ENCODE results near the gene SIPA1L2. TPM values are rescaled to one million over a fixed set of nuclear protein-coding genes. Genes with fewer than 3 reads are reported as not detected.

The SIPA1L2 gene
- total and polyA plus RNA-seq, 2 of the 4 experiments (the other 2 are of a cell fraction), result 7.1 to 13.4 TPM

- Histone ChIP-seq H2BK5ac (ENCODE audit: low read depth, low read length, poor library complexity, severe bottlenecking) (no peak overlapping the region), H3K18ac (ENCODE audit: low read depth, low read length) (no peak overlapping the region), H3K4me2 (ENCODE audit: low read depth, low read length) (no peak overlapping the region), H3K27ac (ENCODE audit: insufficient read depth, low read length) (no peak overlapping the region), H3K4me1 (ENCODE audit: control insufficient read depth, insufficient read depth, low read length) (no peaks in the 10 kb centered on the region), H3K4ac (ENCODE audit: low read depth, low read length) (no peak overlapping the region), H4K5ac (ENCODE audit: low read depth, low read length) (no peak overlapping the region), H3K36me3 (ENCODE audit: control insufficient read depth, insufficient read depth, low read length) (no peaks in the 10 kb centered on the region), H3K23ac (ENCODE audit: low read depth, low read length) (no peak overlapping the region), H4K8ac (ENCODE audit: low read depth in 2 of 2, low read length in 2 of 2) (no peak overlapping the region), H3K79me1 (ENCODE audit: low read depth in 1 of 2, low read length in 2 of 2) (no peaks in the 10 kb centered on the region), H3K4me3 (ENCODE audit: insufficient read depth, low read depth, low read length) (no peak overlapping the region), H4K20me1 (ENCODE audit: insufficient read depth, low read length) (no peaks in the 10 kb centered on the region), H2BK120ac (ENCODE audit: low read depth, low read length) (no peak overlapping the region), H4K91ac (ENCODE audit: insufficient read depth, low read depth, low read length) (no peak overlapping the region), H2BK20ac (ENCODE audit: low read depth, low read length) (no peak overlapping the region), H2BK15ac (ENCODE audit: low read depth, low read length) (no peak overlapping the region), H3K56ac (ENCODE audit: extremely low read depth, insufficient read depth, low read length) (no peak overlapping the region), H3K9me1 (ENCODE audit: insufficient read depth, low read length) (no peaks in the 10 kb centered on the region), H2AK5ac (ENCODE audit: low read depth, low read length) (no peak overlapping the region), H3K9me3 (ENCODE audit: control insufficient read depth, insufficient read depth, low read length) (no peaks in the 10 kb centered on the region), H3K9ac (ENCODE audit: low read depth, low read length) (no peak overlapping the region), H2AFZ (replicated peaks; ENCODE audit: low read length, poor library complexity) (no peak overlapping the region), H2AK9ac (replicated peaks; ENCODE audit: low read depth, low read length, poor library complexity) (no peak overlapping the region), H3K14ac (replicated peaks; ENCODE audit: low read depth, low read length) (no peak overlapping the region), H3K27me3 (ENCODE audit: control insufficient read depth, insufficient read depth, low read length) (no peaks in the 10 kb centered on the region; the same call in 1 of the 2 replicates)
- no peak for DNase-seq
- intact Hi-C loops (cut with micrococcal nuclease) (no loop called here), in situ Hi-C loops (cut with MboI; ENCODE audit: low sequenced_read_pairs) (loop anchor here (25.0 kb wide), 1 partner anchor 486 kb away; no protein-coding TSS in a partner anchor), dilution Hi-C loops (cut with HindIII; ENCODE audit: low sequenced_read_pairs, unreplicated experiment) (no loop called here)
- ATAC-seq (ENCODE audit: low read depth), result no peak
- CTCF ChIA-PET, result no interaction called here
- BruUV-seq (replicated peaks), result no TSS peak
- POLR2A ChIA-PET (ENCODE audit: unreplicated experiment), result no interaction called here
- TF ChIP-seq SMC3 (IDR thresholded peaks at IDR 0.05; ENCODE audit: low read depth, low read length), result no peak
- TF ChIP-seq POLR2A (IDR thresholded peaks at IDR 0.05; ENCODE audit: low read depth, low read length), result no peak
- TF ChIP-seq CHD1 (IDR thresholded peaks at IDR 0.05; ENCODE audit: low read depth, low read length), result no peak
- no peak for TF ChIP-seq RFX5 (IDR thresholded peaks at IDR 0.05; ENCODE audit: low read depth, low read length)
- TF ChIP-seq FOS (IDR thresholded peaks at IDR 0.05; ENCODE audit: low read depth, low read length), result no peak
- TF ChIP-seq BHLHE40 (IDR thresholded peaks at IDR 0.05; ENCODE audit: low read depth, low read length), result no peak
- WGBS, 2 experiments (ENCODE audit: extremely low coverage in 2 of 2, insufficient read length in 1 of 2), result no CpG with 5 or more reads among the region's 3 CpGs
These were observed 18.4 kb upstream of the SIPA1L2 start for GRCh38 chr1:232648316-232648715.

Data from IMR-90 (cell line).